Suppressor macrophage treated with lipopolysaccharide for 4 hours (primary cell): ENCODE measurements around the gene STON2.

Experiments used
- DNase-seq: peaks from one replicate; pipeline ENCODE4 v3.0.0-alpha.2; 2020

Gene STON2

DNA sequence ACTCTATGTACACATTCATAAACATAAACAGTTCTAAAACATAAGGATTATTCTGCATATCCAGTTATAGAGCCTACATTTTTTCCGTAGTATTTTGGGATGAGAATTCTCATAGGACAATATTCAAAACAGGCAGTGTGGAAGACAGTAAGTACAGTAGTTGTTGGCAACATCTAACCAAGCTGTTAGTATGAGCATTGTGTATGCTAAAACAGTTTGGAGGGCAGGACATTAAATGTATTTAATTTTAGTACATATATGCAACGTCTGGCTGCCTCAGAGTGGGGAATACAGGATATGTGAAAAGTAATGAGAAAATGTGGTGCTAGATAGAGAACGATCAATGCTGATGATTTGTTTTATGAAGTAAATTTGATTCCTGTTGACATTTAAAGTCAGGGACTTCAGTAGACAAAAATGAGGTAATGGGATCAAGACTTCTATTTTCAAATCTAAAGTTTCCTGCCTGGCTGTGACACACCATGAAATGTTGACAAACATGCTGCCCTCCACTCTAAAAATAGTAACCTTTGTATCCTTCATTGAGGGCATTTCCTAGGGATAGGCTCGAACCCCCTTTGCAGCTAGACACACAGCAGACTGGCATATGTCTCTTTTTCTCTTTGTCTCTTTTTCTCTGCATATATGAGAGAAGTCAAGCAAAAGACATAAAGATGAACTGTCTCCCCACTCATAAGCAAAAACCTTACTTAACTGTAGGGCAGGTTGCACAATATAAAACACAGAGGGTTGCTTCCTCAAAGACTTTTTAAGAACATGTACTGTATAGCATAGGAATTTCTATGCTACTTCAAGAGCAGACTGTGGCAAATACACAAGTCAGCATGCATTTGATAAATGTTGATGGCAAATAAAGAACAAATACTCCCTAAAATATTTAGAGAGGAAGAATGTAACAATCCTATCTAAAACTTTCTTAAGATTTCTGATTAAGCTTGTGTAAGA is 103.9 kb downstream of the STON2 start:
- peak; percentile 58 for DNase-seq

DNA sequence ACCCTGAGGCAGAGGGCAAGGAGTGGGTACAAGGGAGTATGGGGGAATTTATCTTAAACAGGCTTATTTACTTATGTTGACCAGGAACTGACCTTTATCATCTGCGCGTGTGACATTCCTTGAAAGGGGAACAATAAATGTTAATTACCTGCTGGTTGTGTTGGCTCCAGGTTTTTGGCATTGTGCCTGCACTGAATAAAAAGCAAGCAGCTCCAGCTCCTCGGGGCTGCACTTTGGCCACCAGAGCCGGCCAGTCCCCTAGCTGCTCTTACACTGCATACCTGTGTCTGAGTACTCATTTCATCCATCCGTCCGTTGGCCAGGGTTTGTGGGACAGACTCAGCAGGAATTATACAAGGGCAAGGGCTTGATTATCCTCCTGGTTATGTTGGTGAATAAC is 110.6 kb downstream of the STON2 start:
- no peak for DNase-seq

DNA sequence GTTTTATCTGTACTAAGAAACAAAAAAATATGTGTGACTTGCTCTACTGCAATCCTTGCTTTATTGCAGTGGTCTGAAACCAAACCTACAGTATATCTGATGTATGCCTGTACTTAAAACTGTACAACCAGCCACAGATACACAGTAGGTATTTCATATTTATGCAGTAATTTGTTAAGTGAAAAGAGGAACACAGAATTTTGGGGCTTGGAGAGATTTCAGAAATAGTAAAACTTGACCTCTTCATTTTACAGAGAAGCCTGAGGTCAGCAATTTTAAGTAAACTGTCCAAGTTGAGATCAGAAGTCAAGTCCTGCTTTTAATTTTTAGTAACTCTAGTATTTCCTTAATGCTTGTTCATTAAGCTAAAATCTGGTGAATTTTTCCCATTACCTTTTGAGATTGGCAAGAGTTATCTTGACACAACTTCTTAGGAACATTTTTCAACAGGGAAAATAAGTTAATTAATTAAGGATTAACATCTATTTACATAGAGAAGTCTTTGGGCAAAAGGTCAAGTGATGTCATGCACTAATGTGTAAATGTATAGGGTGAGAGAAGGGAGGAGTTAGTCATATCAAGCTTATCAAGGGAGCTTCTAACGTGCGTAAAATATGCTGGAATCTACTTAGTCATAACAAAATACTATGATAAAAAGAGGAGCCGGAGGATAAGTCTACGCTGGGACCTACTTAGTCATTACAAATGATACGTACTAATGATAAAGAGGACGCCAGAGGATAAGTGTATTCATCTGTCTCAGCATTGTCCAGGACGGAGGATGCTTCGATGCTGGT is 113.4 kb downstream of the STON2 start:
- no peak for DNase-seq

DNA sequence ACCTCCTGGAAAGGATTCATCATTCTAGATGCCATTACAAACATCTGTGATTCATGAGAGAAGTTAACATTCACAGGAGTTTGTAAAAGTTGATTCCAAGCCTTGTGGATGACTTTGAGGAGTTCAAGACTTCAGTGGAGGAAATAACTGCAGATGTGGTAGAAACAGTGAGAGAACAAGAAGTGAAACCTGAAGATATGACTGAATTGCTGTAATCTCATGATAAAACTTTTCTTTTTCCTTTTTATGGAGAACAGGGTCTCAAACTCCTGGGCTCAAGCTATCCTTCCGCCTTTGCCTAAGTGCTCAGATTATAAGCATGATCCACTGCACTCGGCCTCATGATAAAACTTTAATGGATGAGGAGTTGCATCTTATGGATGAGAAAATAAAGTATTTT is 114.9 kb downstream of the STON2 start:
- DNase-seq: peak; percentile 46

- no peak for DNase-seq
Observed at GRCh38 chr14:81281332-81281731, 118.8 kb downstream of the STON2 start.

DNA sequence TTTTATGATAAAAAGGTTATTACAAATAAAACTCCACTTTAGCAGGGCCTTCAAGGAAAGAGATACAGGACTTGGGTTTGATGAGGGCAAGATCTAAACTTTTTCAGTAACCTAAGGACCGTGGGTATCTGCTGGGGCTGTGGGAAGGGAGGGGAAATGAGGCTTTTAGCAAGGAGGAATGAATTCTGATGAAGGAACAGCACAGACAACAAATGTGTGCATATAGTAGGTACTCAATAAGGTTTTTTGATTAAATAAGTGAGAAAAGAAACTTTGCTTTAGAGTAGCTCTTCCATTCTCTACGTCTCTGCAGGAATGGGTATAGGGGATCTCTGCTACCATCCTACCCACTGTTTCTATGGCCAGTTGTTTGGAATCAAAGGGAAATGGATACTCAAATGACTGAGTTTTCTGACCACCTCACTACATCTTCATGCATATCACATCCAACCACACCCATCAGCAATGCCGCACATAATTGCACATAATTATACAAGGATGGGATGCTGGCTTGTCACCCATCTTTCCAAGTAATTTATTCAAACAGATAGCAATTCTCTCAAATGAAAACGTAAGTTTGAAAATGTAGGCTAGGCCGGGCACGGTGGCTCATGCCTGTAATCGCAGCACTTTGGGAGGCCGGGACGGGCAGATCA is 119.9 kb downstream of the STON2 start:
- no peak for DNase-seq

- DNase-seq: no peak
Observed at GRCh38 chr14:81277096-81277495, 123.0 kb downstream of the STON2 start.

- no peak for DNase-seq
Observed at GRCh38 chr14:81276073-81277069, 123.8 kb downstream of the STON2 start.

DNA sequence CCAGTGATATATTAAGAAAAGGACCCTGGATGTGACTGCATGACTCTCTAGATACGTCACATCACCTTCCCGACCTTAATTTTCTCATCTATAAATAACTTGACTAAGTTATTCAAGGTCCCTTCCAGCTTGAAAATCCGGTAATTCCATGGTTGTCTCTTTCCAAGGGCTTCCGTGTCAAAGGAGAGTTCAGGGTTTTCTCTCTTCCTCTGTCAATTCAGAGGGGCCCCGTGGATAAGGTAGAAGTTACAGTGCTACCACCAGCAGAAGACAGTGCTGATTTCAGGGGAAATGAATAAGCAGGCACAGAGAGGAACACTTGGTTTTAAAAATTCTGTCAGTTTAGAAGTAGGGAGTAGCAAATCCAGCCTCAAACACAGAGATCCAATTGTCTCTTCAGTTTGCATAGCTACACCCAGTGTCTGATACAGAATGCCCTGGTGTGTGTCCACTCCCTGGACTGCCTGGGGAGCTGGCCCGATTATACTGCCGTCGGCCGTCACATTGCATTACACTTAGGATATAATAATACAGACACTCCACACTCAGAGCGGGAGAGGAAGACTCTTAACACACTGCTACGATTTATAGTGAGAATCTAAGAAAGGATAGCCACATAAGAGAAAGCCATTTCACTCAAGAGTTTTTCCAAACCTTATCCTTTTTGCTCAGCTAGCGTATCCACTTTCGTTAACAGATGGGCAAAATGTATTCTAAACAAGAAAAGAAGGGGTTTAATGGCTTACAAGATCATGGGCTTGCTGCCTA is 124.6 kb downstream of the STON2 start:
- DNase-seq: no peak

GRCh38 chr14:81273961-81274575 is 126.1 kb downstream of the STON2 start:
- no peak for DNase-seq

DNA sequence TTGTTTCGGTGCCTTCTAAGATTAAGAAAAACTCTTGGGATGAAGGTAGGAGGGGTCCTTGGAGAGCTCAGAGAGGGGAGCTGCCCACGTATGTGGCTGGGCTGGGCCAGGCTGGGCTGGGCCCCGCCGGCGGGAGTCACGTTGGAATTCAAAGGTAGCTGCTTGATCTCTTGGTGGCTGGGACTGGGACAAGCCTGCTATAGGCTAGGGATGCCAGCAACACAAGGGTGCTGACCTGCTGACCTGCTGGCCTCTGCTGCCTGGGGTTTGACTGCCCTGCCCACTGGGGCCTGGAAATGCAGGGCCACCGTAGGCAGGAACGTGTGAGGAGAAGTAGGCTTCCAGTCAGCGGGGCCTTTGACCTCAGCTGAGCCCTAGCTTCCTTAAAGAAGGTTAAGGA is 126.6 kb downstream of the STON2 start:
- no peak for DNase-seq

DNA sequence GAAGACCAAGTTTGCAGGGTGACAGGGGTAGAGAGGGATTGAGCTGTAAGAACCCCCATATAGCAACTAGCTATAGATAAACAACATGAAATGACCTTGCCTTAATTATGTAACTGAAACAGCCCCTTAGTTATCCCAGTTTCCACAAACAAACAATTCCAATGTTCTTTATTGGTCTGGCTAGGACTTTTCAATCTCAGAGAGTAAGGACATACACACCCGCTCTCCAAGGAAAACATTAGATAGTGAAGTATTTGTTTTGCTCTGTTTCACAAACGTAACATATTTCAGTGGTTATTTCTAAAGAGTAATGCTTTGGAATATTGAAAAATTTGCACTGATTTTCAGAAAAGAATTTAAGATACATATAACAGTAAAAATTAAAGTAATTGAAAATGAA is 127.8 kb downstream of the STON2 start:
- no peak for DNase-seq

- no peak for DNase-seq
Observed at GRCh38 chr14:81269979-81270375, 130.1 kb downstream of the STON2 start.

GRCh38 chr14:81269100-81269978 is 130.8 kb downstream of the STON2 start:
- DNase-seq: peak; percentile 79

- no peak for DNase-seq
Observed at GRCh38 chr14:81268016-81268416, 132.1 kb downstream of the STON2 start.

GRCh38 chr14:81265636-81266169 is 134.4 kb downstream of the STON2 start:
- no peak for DNase-seq

- DNase-seq: no peak
Observed at GRCh38 chr14:81264671-81265070, 135.5 kb downstream of the STON2 start.

DNA sequence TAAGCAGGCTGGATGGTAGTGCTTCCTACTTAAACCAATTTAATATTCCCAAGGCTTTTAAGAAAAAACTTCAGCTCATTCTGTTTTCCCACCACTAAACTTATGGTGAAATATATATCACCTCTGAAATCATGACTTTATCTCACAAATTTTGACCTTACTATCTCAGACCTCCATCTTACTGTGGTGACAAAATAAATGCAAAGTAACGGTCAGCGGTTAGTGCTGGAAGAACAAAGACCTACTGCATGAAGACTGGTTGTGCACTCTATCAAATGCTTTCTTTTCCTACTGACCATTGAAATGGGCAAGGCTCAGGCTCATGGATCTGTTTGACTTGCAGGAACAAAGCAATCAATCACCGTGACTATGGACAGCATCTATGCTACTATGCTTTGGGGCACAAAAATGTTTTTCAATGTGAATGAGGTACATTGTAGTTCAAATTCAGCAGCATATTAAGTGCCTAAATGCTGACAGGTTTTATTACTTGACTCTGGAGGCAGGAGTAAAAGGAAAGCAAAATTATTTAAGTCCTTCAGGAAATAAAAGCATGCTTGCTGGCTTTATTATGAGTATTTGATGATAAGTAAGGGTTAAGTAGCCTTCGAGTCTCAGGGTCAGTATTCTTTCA is 136.2 kb downstream of the STON2 start:
- no peak for DNase-seq

- DNase-seq: no peak
Observed at GRCh38 chr14:81261176-81261575, 138.9 kb downstream of the STON2 start.
